NCI-H2227 (cell line): ENCODE measurements around the gene SPRY4.
"Not testable (repeated sequence)": the region's sequence is repeated elsewhere in the genome, so short reads cannot be mapped to it uniquely, and the experiment has no call there.

ENCODE experiments used
- DNase-seq: peaks from one replicate; lab custom pipeline; 2025; ENCODE audit not compliant: unreplicated experiment; lab: John Stamatoyannopoulos, UW

Gene SPRY4

GRCh38 chr5:142334538-142334937 lies 9.7 kb upstream of the SPRY4 start:
- no peak for DNase-seq

- DNase-seq, result not testable (repeated sequence)
Observed at GRCh38 chr5:142333749-142334148, 8.9 kb upstream of the SPRY4 start.

GRCh38 chr5:142330444-142330843 lies 5.6 kb upstream of the SPRY4 start:
- no peak for DNase-seq

- no peak for DNase-seq
Observed at GRCh38 chr5:142330026-142330425, 5.2 kb upstream of the SPRY4 start.

- peak; percentile 2 for DNase-seq
Observed at GRCh38 chr5:142327111-142327842, 2.5 kb upstream of the SPRY4 start.

- no peak for DNase-seq
Observed at GRCh38 chr5:142326480-142326938, 1.7 kb upstream of the SPRY4 start.

- DNase-seq, result peak; percentile 48
Observed at GRCh38 chr5:142325725-142326479, 1.1 kb upstream of the SPRY4 start.

- peak; percentile 49 for DNase-seq
Observed at GRCh38 chr5:142324136-142324870, 518 bp downstream of the SPRY4 start.

GRCh38 chr5:142323480-142324135 lies 1.2 kb downstream of the SPRY4 start:
- DNase-seq, result no peak

GRCh38 chr5:142322747-142323479 lies 1.9 kb downstream of the SPRY4 start:
- no peak for DNase-seq

- DNase-seq, result no peak
Observed at GRCh38 chr5:142322403-142322746, 2.4 kb downstream of the SPRY4 start.

- no peak for DNase-seq
Observed at GRCh38 chr5:142320851-142321560, 3.8 kb downstream of the SPRY4 start.

GRCh38 chr5:142320430-142320738 lies 4.4 kb downstream of the SPRY4 start:
- DNase-seq, result no peak

- DNase-seq, result peak; percentile 44
Observed at GRCh38 chr5:142319560-142320429, 5.0 kb downstream of the SPRY4 start.

GRCh38 chr5:142319105-142319504 lies 5.7 kb downstream of the SPRY4 start:
- no peak for DNase-seq

- DNase-seq, result no peak
Observed at GRCh38 chr5:142317753-142318152, 7.1 kb downstream of the SPRY4 start.

GRCh38 chr5:142317173-142317572 lies 7.6 kb downstream of the SPRY4 start:
- DNase-seq, result no peak

GRCh38 chr5:142316681-142317080 lies 8.1 kb downstream of the SPRY4 start:
- no peak for DNase-seq

- DNase-seq, result peak; percentile 84
Observed at GRCh38 chr5:142316051-142316450, 8.8 kb downstream of the SPRY4 start.
